Heart left ventricle (tissue), 16 donors: ENCODE measurements around the gene OR13D1. TPM values are rescaled to one million over a fixed set of nuclear protein-coding genes. Genes with fewer than 3 reads are reported as not detected.

Source experiments
- ATAC-seq, 4 donors: fragments of 200-7000 bp; cut with Tn5 transposase; one replicate each; pipeline ENCODE4 v1.9.1; 2020 to 2022; ENCODE audit warnings: moderate library complexity in 4 of 4, mild to moderate bottlenecking in 3 of 4, moderate number of reproducible peaks in 1 of 4
- DNase-seq, 5 donors: peaks; one replicate each; pipeline ENCODE4 v3.0.0-alpha.2; 2020
- H3K27ac ChIP-seq, 12 donors: fragments of 200-600 bp; sonication (generic) in 4 of 12; one replicate each; pipeline versions ENCODE4 v1.5.0 to v1.8.0; 2016 to 2022; ENCODE audit warnings: mild to moderate bottlenecking in 2 of 12
- H3K27me3 ChIP-seq, 9 donors: fragments of 200-600 bp; sonication (generic) in 2 of 9; one replicate each; pipeline versions ENCODE4 v1.5.1 to v1.8.0; 2016 to 2022; ENCODE audit warnings: mild to moderate bottlenecking in 3 of 9
- H3K36me3 ChIP-seq, 9 donors: fragments of 200-600 bp; sonication (generic) in 2 of 9; one replicate each; pipeline versions ENCODE4 v1.5.0 to v1.8.0; 2018 to 2022; ENCODE audit warnings: mild to moderate bottlenecking in 2 of 9
- H3K4me1 ChIP-seq, 12 donors: fragments of 200-600 bp; sonication (generic) in 4 of 12; one replicate each; pipeline versions ENCODE4 v1.5.0 to v1.8.0; 2016 to 2022; ENCODE audit warnings: mild to moderate bottlenecking in 3 of 12
- H3K4me3 ChIP-seq, 12 donors: fragments of 200-600 bp; sonication (generic) in 4 of 12; one replicate each; pipeline versions ENCODE4 v1.5.0 to v1.8.0; 2017 to 2022; ENCODE audit warnings: mild to moderate bottlenecking in 9 of 12, moderate library complexity in 4 of 12
- H3K9me3 ChIP-seq, 12 donors: fragments of 200-600 bp; sonication (generic) in 4 of 12; one replicate each; pipeline versions ENCODE4 v1.5.0 to v1.8.0; 2016 to 2022; ENCODE audit warnings: mild to moderate bottlenecking in 1 of 12
- POLR2A ChIP-seq, 2 donors: fragments of 450-650 bp; IDR thresholded peaks; one replicate each; pipeline ENCODE4 v1.6.1; 2017; ENCODE audit warnings: antibody characterized with exemption in 2 of 2, mild to moderate bottlenecking in 2 of 2, moderate library complexity in 2 of 2
- WGBS, 4 donors: extraction: QIAGEN DNeasy Blood & Tissue Kit in 2 of 4; methylation state at CpG; one replicate each; pipeline versions ENCODE4 v1.1.5 to v1.1.7; 2013 to 2018; 5-methylcytosine and 5-hydroxymethylcytosine counted together
- intact Hi-C, 10 donors: fragments of 100-400 bp; cut with DNase I; formaldehyde crosslinking; loops; one replicate each; pipeline versions ENCODE4 v1.11.1 to v1.14.2; 2022
- polyA plus RNA-seq, 2 donors: library from polyadenylated mRNA; stranded (reverse); fragments of 200-250 nt; gene quantifications; one replicate each; pipeline ENCODE4 v1.2.3, GENCODE V29; 2013
- total RNA-seq, 9 donors: library from RNA; depleted of rRNA in 2 of 9; stranded (reverse); fragments of >200 nt in 2 of 9; fragmentation: NEBNext Ultra II Directional in 3 of 9; extraction: Animal tissue kit (Norgen Biotek cat#: 25700) in 3 of 9; gene quantifications; one replicate each; pipeline versions ENCODE4 v1.1.0 to v1.2.4, GENCODE V29; 2016 to 2023
- TF ChIP-seq, protein P1 (sequence below), 12 donors: fragments of 200-600 bp; sonication (generic) in 4 of 12; IDR thresholded peaks; one replicate each; pipeline versions ENCODE4 v1.5.0 to v1.8.0; 2018 to 2022; ENCODE audit warnings: antibody characterized with exemption in 12 of 12, mild to moderate bottlenecking in 5 of 12
- donor health status: ischemic (EF 13 %, LVEDD 7.1; RV severe dilation, severe dysfunction).
- donor health status: healthy with polysubstance abuse.
- donor health status: DM: no; HTN: yes; CAD: no.
- donor health status: DM: no; HTN: no; CAD: no.
- donor health status: ischemic (EF 25% LVEDD 6.9; RV normal size, moderate dysfunction).
- donor health status: ischemic (EF 25% LVEDD 5.7; RV mildly dilated, moderate dysfunction).
- donor health status: healthy.
- donor health status: DM: yes; HTN: yes; CAD: no.
- donor health status: ischemic (EF 35%, LVEDD 5.7; RV mildly dilated, moderate dysfunction).
- donor health status: nonischemic (EF 11% LVEDD 7.7; RV severe dilation, severe dysfunction).
- donor health status: DM: yes; HTN: yes; CAD: no.
- donor health status: PGD.
- donor health status: ischemic (EF 29% LVEDD 5.4; RV normal size, mild dysfunction).
- donor health status: nonischemic (EF 23%, LVEDD 6.1; RV moderate dilation, normal function).

Gene OR13D1
- total and polyA plus RNA-seq, 11 donors = not detected

DNA sequence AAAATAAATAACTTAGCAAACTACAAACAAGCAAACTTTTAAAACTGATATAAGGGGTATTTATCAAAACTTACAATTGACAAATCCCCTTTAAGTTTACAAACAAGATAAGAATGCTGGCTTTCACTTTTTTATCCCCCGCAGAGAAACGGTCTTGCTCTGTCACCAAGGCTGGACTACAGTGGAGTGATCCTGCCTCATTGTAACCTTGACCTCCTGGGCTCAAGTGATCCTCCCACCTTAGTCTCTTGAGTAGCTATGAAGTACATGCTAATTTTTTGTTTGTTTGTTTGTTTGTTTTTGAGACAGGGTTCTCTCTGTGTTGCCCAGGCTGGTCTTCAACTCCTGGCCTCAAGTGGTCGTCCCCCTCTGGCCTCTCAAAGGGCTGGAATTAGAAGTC is 44.1 kb downstream of the OR13D1 start:
- 58 to 71% (median 65%) methylated on average over 3 of the region's 3 CpGs for WGBS, 4 donors

DNA sequence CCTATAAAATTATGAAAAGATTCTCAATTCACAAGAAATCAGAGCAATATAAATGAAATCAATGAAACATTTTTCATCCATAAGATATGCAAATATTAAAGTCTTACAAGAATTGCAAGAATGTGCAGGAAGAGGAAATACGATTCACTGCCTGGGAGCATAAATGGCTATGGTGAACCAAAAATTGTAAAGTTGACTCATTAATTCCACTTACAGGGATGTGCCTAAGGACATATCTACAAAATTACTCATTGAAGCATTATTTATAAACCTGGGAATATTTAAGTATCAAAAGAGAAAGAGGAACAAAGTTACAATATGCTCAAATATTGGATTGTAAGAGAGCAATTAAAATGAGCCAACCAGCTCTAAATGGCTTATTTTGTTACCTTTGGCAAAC is 46.3 kb downstream of the OR13D1 start:
- Histone ChIP-seq H3K4me3 (no peak overlapping the region), H3K36me3 (no peaks in the 10 kb centered on the region), H3K4me1 (no peaks in the 10 kb centered on the region), H3K9me3 (no peaks in the 10 kb centered on the region), H3K27ac (no peak overlapping the region), H3K27me3 (no peaks in the 10 kb centered on the region)
- ATAC-seq (no peak), DNase-seq (no peak)
- intact Hi-C loops = loop anchor here in 4 of 10 donors (5.0 to 10.0 kb wide), 4 partner anchors 353 to 1346 kb away; partner anchors contain the start of gene SMC2 (in 2 of the 4)
- TF ChIP-seq, protein P1, sequence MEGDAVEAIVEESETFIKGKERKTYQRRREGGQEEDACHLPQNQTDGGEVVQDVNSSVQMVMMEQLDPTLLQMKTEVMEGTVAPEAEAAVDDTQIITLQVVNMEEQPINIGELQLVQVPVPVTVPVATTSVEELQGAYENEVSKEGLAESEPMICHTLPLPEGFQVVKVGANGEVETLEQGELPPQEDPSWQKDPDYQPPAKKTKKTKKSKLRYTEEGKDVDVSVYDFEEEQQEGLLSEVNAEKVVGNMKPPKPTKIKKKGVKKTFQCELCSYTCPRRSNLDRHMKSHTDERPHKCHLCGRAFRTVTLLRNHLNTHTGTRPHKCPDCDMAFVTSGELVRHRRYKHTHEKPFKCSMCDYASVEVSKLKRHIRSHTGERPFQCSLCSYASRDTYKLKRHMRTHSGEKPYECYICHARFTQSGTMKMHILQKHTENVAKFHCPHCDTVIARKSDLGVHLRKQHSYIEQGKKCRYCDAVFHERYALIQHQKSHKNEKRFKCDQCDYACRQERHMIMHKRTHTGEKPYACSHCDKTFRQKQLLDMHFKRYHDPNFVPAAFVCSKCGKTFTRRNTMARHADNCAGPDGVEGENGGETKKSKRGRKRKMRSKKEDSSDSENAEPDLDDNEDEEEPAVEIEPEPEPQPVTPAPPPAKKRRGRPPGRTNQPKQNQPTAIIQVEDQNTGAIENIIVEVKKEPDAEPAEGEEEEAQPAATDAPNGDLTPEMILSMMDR (IDR thresholded peaks at IDR 0.05) = no peak
- TF ChIP-seq POLR2A (IDR thresholded peaks at IDR 0.05) = no peak
- WGBS, 4 donors = 55 to 67% (median 60%) methylated on average over 1 of the region's 1 CpG

More for the DNA sequence above, 44.1 kb downstream of the OR13D1 start:
- TF ChIP-seq, protein P1 (IDR thresholded peaks at IDR 0.05) = no peak
- TF ChIP-seq POLR2A (IDR thresholded peaks at IDR 0.05) = no peak
- Histone ChIP-seq H3K36me3 (no peaks in the 10 kb centered on the region), H3K4me3 (no peak overlapping the region), H3K27ac (no peak overlapping the region), H3K9me3 (no peaks in the 10 kb centered on the region), H3K27me3 (no peaks in the 10 kb centered on the region), H3K4me1 (no peaks in the 10 kb centered on the region)
- intact Hi-C loops = no loop called here
- DNase-seq = no peak
- ATAC-seq = no peak

DNA sequence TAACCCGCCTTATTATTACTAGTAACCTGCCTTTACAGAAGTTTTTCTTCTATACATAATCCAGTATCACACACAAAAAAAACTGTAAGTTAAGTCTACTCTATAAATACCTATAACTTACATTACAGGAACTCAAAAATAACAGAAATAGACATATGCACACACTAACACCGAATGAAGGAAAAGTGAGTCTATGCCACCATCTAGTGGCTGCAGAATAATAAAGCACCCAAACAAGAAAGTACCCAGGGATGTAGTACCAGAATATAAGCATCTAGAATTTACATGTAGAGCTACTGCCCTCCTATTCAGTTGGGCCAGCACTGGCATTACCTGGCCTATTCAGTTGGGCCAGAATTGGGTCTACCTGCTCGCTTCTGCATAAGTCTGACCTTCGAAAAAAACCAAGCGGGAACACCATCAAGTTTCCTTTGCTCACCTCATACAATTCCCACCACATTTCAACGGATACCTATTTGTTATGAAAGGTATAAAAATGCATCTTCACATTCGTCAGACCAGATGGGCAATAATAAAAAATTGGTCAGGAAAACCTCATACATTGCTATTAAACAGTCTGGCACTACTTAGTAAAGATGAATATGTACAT is 49.2 kb downstream of the OR13D1 start:
- Histone ChIP-seq H3K9me3 (no peaks in the 10 kb centered on the region), H3K36me3 (no peaks in the 10 kb centered on the region), H3K27me3 (no peaks in the 10 kb centered on the region), H3K4me1 (peaks cover 0 to 11% (median 1%) of the 10 kb centered on the region in 12 donors), H3K27ac (no peak overlapping the region), H3K4me3 (no peak overlapping the region)
- intact Hi-C loops = loop anchor here in 4 of 10 donors (5.0 to 10.0 kb wide), 4 partner anchors 356 to 1349 kb away; partner anchors contain the start of gene SMC2 (in 2 of the 4)
- no peak for ATAC-seq
- 27 to 33% (median 31%) methylated on average over 7 of the region's 7 CpGs for WGBS, 4 donors
- DNase-seq = peak in 1 of 5 donors; percentile 16
- TF ChIP-seq, protein P1 (IDR thresholded peaks at IDR 0.05) = peak; percentile 48 to 81 (median 72)
- TF ChIP-seq POLR2A (IDR thresholded peaks at IDR 0.05) = no peak

Other genes starting within 250 kb of the OR13D1 start
- gene OR13F1, start 190.3 kb upstream of the OR13D1 start, total RNA-seq = not detected
- not detected for gene OR13F1, start 190.3 kb upstream of the OR13D1 start, polyA plus RNA-seq
- gene OR13C4, start 167.3 kb upstream of the OR13D1 start, total RNA-seq = not detected
- not detected for gene OR13C4, start 167.3 kb upstream of the OR13D1 start, polyA plus RNA-seq
- gene OR13C3, start 157.7 kb upstream of the OR13D1 start, total RNA-seq = not detected
- not detected for gene OR13C3, start 157.7 kb upstream of the OR13D1 start, polyA plus RNA-seq
- gene OR13C8, start 125.3 kb upstream of the OR13D1 start, total RNA-seq = not detected
- gene OR13C8, start 125.3 kb upstream of the OR13D1 start, polyA plus RNA-seq = not detected
- not detected for gene OR13C5, start 95.1 kb upstream of the OR13D1 start, total RNA-seq
- not detected for gene OR13C5, start 95.1 kb upstream of the OR13D1 start, polyA plus RNA-seq
- under 1 TPM in 1 of 9 donors, not detected in 8; 0.25 TPM for gene OR13C2, start 88.9 kb upstream of the OR13D1 start, total RNA-seq
- gene OR13C2, start 88.9 kb upstream of the OR13D1 start, polyA plus RNA-seq = not detected
- not detected for gene OR13C9, start 76.3 kb upstream of the OR13D1 start, total RNA-seq
- not detected for gene OR13C9, start 76.3 kb upstream of the OR13D1 start, polyA plus RNA-seq
- gene NIPSNAP3A, start 53.2 kb downstream of the OR13D1 start, total RNA-seq = 10 to 100 TPM; 14.9 to 37.0 (median 22.9) TPM
- 10 to 100 TPM; 16.3 to 30.1 TPM for gene NIPSNAP3A, start 53.2 kb downstream of the OR13D1 start, polyA plus RNA-seq
- 10 to 100 TPM; 20.0 to 41.3 (median 29.0) TPM for gene NIPSNAP3B, start 69.6 kb downstream of the OR13D1 start, total RNA-seq
- 10 to 100 TPM; 11.8 to 16.6 TPM for gene NIPSNAP3B, start 69.6 kb downstream of the OR13D1 start, polyA plus RNA-seq
- 10 to 100 TPM in 6 of 9 donors, 1 to 10 TPM in 3; 5.2 to 45.3 (median 12.0) TPM for gene ABCA1, start 233.6 kb downstream of the OR13D1 start, total RNA-seq
- gene ABCA1, start 233.6 kb downstream of the OR13D1 start, polyA plus RNA-seq = 1 to 10 TPM; 2.1 to 4.4 TPM